ENCODE data around the gene UST.

UST gene

GRCh38 chr6:148829415-148830101 is 82.7 kb downstream of the UST start:
- Histone ChIP-seq H3K36me3 (ENCODE audit: control insufficient read depth in 1 of 2, insufficient read depth in 2 of 2, low read length in 2 of 2) (no peaks in the 10 kb centered on the region), H3K4me1 (ENCODE audit: control insufficient read depth in 1 of 2, insufficient read depth in 2 of 2, low read length in 2 of 2) (no peaks in the 10 kb centered on the region), H3K27ac (ENCODE audit: low read depth, low read length) (no peak overlapping the region), H3K9ac (ENCODE audit: low read depth in 1 of 2, low read length in 2 of 2) (no peak overlapping the region), H3K4me3 (ENCODE audit: low read depth in 1 of 2, low read length in 2 of 2) (no peak overlapping the region), H3K27me3 (ENCODE audit: control insufficient read depth in 1 of 2, insufficient read depth in 2 of 2, low read length in 2 of 2) (no peaks in the 10 kb centered on the region), H3K9me3 (ENCODE audit: control insufficient read depth in 1 of 2, low read length in 2 of 2) (no peaks in the 10 kb centered on the region)

DNA sequence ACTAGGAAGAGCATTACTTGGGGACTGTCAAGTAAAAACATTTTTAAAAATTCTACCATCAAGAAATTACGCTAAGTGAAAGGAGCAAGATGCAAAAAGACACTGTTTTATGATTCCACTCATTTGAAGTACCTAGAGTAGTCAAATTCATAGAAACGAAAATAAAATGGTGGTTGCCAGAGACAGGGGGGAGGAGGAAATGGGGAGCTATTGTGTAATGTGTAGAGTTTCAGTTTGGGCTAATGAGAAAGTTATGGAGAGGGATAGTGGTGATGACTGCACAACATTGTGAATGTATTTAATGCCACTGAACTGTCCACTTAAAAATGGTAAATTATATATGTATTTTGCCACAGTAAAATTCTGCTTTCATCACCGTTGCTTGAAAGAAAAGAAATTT is 83.8 kb downstream of the UST start:
- H3K9ac ChIP-seq (ENCODE audit: low read depth in 1 of 2, low read length in 2 of 2) = no peak overlapping the region
- no peaks in the 10 kb centered on the region for H3K9me3 ChIP-seq (ENCODE audit: control insufficient read depth in 1 of 2, low read length in 2 of 2)
- H3K4me1 ChIP-seq (ENCODE audit: control insufficient read depth in 1 of 2, insufficient read depth in 2 of 2, low read length in 2 of 2) = no peaks in the 10 kb centered on the region
- no peaks in the 10 kb centered on the region for H3K27me3 ChIP-seq (ENCODE audit: control insufficient read depth in 1 of 2, insufficient read depth in 2 of 2, low read length in 2 of 2)
- no peaks in the 10 kb centered on the region for H3K36me3 ChIP-seq (ENCODE audit: control insufficient read depth in 1 of 2, insufficient read depth in 2 of 2, low read length in 2 of 2)
- no peak overlapping the region for H3K4me3 ChIP-seq (ENCODE audit: low read depth in 1 of 2, low read length in 2 of 2)
- H3K27ac ChIP-seq (ENCODE audit: low read depth, low read length) = no peak overlapping the region

DNA sequence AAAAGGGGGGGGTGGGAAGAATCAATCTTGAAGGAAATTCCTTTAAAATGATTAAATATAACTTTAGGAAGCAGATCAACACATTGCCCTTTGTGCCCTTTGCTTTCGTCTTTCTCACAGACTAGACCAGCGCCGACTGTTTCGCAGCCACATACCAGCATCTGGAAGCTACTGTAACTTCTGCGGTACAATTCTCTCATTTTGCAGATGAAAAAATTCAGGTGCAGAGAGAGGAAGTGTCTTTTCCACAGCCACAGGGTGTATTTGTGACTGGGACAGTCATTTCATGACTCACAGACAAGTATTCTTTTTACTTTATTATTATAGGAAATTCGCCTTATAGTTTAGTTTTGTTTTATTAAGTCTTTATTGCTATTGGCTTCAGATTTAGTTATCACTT is 84.2 kb downstream of the UST start:
- Histone ChIP-seq H3K4me3 (ENCODE audit: low read depth in 1 of 2, low read length in 2 of 2) (no peak overlapping the region), H3K27me3 (ENCODE audit: control insufficient read depth in 1 of 2, insufficient read depth in 2 of 2, low read length in 2 of 2) (no peaks in the 10 kb centered on the region), H3K27ac (ENCODE audit: low read depth, low read length) (no peak overlapping the region), H3K36me3 (ENCODE audit: control insufficient read depth in 1 of 2, insufficient read depth in 2 of 2, low read length in 2 of 2) (no peaks in the 10 kb centered on the region), H3K4me1 (ENCODE audit: control insufficient read depth in 1 of 2, insufficient read depth in 2 of 2, low read length in 2 of 2) (no peaks in the 10 kb centered on the region), H3K9ac (ENCODE audit: low read depth in 1 of 2, low read length in 2 of 2) (no peak overlapping the region), H3K9me3 (ENCODE audit: control insufficient read depth in 1 of 2, low read length in 2 of 2) (no peaks in the 10 kb centered on the region)

GRCh38 chr6:148831531-148831930 is 84.7 kb downstream of the UST start:
- Histone ChIP-seq H3K4me1 (ENCODE audit: control insufficient read depth in 1 of 2, insufficient read depth in 2 of 2, low read length in 2 of 2) (no peaks in the 10 kb centered on the region), H3K4me3 (ENCODE audit: low read depth in 1 of 2, low read length in 2 of 2) (no peak overlapping the region), H3K27ac (ENCODE audit: low read depth, low read length) (no peak overlapping the region), H3K27me3 (ENCODE audit: control insufficient read depth in 1 of 2, insufficient read depth in 2 of 2, low read length in 2 of 2) (no peaks in the 10 kb centered on the region), H3K9ac (ENCODE audit: low read depth in 1 of 2, low read length in 2 of 2) (no peak overlapping the region), H3K36me3 (ENCODE audit: control insufficient read depth in 1 of 2, insufficient read depth in 2 of 2, low read length in 2 of 2) (no peaks in the 10 kb centered on the region), H3K9me3 (ENCODE audit: control insufficient read depth in 1 of 2, low read length in 2 of 2) (no peaks in the 10 kb centered on the region)

- Histone ChIP-seq H3K27ac (ENCODE audit: low read depth, low read length) (no peak overlapping the region), H3K4me3 (ENCODE audit: low read depth in 1 of 2, low read length in 2 of 2) (no peak overlapping the region), H3K9me3 (ENCODE audit: control insufficient read depth in 1 of 2, low read length in 2 of 2) (no peaks in the 10 kb centered on the region), H3K4me1 (ENCODE audit: control insufficient read depth in 1 of 2, insufficient read depth in 2 of 2, low read length in 2 of 2) (no peaks in the 10 kb centered on the region), H3K9ac (ENCODE audit: low read depth in 1 of 2, low read length in 2 of 2) (no peak overlapping the region), H3K27me3 (ENCODE audit: control insufficient read depth in 1 of 2, insufficient read depth in 2 of 2, low read length in 2 of 2) (no peaks in the 10 kb centered on the region), H3K36me3 (ENCODE audit: control insufficient read depth in 1 of 2, insufficient read depth in 2 of 2, low read length in 2 of 2) (no peaks in the 10 kb centered on the region)
Measured at GRCh38 chr6:148835920-148836441, 89.2 kb downstream of the UST start.

DNA sequence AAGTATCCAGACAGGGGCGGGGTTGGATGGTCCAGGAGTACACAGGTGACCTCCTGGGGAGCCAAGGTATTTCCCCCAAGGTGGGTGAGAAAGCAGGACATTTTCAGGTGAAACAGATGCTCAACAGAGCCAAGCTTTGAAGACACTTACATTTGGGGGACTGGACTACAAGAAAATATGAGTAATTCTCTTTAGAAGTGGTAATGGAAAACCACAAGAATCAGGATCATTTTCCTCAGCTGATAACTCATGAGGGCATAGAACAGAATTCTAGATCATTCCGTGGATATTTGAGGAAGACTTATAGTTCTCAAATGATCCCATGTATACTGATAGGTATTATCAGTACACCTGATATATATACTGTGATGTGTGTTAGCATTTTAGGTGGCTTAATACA is 89.9 kb downstream of the UST start:
- Histone ChIP-seq H3K4me1 (ENCODE audit: control insufficient read depth in 1 of 2, insufficient read depth in 2 of 2, low read length in 2 of 2) (no peaks in the 10 kb centered on the region), H3K4me3 (ENCODE audit: low read depth in 1 of 2, low read length in 2 of 2) (no peak overlapping the region), H3K9me3 (ENCODE audit: control insufficient read depth in 1 of 2, low read length in 2 of 2) (no peaks in the 10 kb centered on the region), H3K27ac (ENCODE audit: low read depth, low read length) (no peak overlapping the region), H3K9ac (ENCODE audit: low read depth in 1 of 2, low read length in 2 of 2) (no peak overlapping the region), H3K36me3 (ENCODE audit: control insufficient read depth in 1 of 2, insufficient read depth in 2 of 2, low read length in 2 of 2) (no peaks in the 10 kb centered on the region), H3K27me3 (ENCODE audit: control insufficient read depth in 1 of 2, insufficient read depth in 2 of 2, low read length in 2 of 2) (no peaks in the 10 kb centered on the region)

DNA sequence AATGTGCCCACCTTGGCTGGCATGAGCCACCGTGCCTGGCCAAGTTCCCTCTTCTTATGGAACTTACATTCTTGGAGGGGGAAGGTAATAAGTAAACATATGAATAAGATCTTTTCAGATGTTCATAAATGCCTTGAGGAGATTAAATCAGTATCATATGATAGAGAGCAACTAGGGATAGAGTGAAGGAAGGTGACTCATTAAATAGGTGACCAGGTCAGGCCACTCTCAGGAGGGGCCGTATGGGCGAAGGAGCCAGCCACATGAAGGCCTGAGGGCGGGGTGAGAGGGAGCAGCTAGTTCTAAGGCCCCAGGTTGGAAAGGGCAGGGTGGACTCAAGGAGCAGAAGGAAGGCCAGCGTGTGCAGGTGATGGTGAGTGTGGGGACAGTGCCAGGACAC is 91.1 kb downstream of the UST start:
- H3K27me3 ChIP-seq (ENCODE audit: control insufficient read depth in 1 of 2, insufficient read depth in 2 of 2, low read length in 2 of 2) = no peaks in the 10 kb centered on the region
- H3K4me3 ChIP-seq (ENCODE audit: low read depth in 1 of 2, low read length in 2 of 2) = no peak overlapping the region
- no peaks in the 10 kb centered on the region for H3K9me3 ChIP-seq (ENCODE audit: control insufficient read depth in 1 of 2, low read length in 2 of 2)
- H3K4me1 ChIP-seq (ENCODE audit: control insufficient read depth in 1 of 2, insufficient read depth in 2 of 2, low read length in 2 of 2) = no peaks in the 10 kb centered on the region
- no peaks in the 10 kb centered on the region for H3K36me3 ChIP-seq (ENCODE audit: control insufficient read depth in 1 of 2, insufficient read depth in 2 of 2, low read length in 2 of 2)
- H3K9ac ChIP-seq (ENCODE audit: low read depth in 1 of 2, low read length in 2 of 2) = no peak overlapping the region
- no peak overlapping the region for H3K27ac ChIP-seq (ENCODE audit: low read depth, low read length)

GRCh38 chr6:148839044-148839443 is 92.2 kb downstream of the UST start:
- Histone ChIP-seq H3K4me3 (ENCODE audit: low read depth in 1 of 2, low read length in 2 of 2) (no peak overlapping the region), H3K4me1 (ENCODE audit: control insufficient read depth in 1 of 2, insufficient read depth in 2 of 2, low read length in 2 of 2) (no peaks in the 10 kb centered on the region), H3K9me3 (ENCODE audit: control insufficient read depth in 1 of 2, low read length in 2 of 2) (no peaks in the 10 kb centered on the region), H3K36me3 (ENCODE audit: control insufficient read depth in 1 of 2, insufficient read depth in 2 of 2, low read length in 2 of 2) (no peaks in the 10 kb centered on the region), H3K27ac (ENCODE audit: low read depth, low read length) (no peak overlapping the region), H3K27me3 (ENCODE audit: control insufficient read depth in 1 of 2, insufficient read depth in 2 of 2, low read length in 2 of 2) (no peaks in the 10 kb centered on the region), H3K9ac (ENCODE audit: low read depth in 1 of 2, low read length in 2 of 2) (no peak overlapping the region)

DNA sequence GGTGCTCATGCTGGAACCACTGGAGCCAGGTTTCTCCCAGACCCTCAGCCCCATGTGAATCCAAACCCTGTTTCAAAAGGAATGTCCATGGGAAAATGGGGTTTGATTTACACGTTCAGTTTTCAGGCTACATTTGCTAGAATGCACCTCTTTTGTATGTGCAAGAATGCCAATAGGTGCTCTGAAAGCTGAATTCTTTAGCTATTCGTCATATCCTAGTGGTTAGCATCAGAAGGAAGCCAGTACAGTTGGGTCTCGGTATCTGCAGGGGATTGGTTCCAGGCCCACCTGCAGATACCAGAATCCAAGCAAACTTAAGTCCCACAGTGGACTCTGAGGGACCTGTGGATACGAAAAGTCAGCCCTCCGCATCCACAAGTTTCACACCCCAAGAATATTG is 93.4 kb downstream of the UST start:
- Histone ChIP-seq H3K27ac (ENCODE audit: low read depth, low read length) (no peak overlapping the region), H3K9me3 (ENCODE audit: control insufficient read depth in 1 of 2, low read length in 2 of 2) (no peaks in the 10 kb centered on the region), H3K4me3 (ENCODE audit: low read depth in 1 of 2, low read length in 2 of 2) (no peak overlapping the region), H3K27me3 (ENCODE audit: control insufficient read depth in 1 of 2, insufficient read depth in 2 of 2, low read length in 2 of 2) (no peaks in the 10 kb centered on the region), H3K9ac (ENCODE audit: low read depth in 1 of 2, low read length in 2 of 2) (no peak overlapping the region), H3K4me1 (ENCODE audit: control insufficient read depth in 1 of 2, insufficient read depth in 2 of 2, low read length in 2 of 2) (no peaks in the 10 kb centered on the region), H3K36me3 (ENCODE audit: control insufficient read depth in 1 of 2, insufficient read depth in 2 of 2, low read length in 2 of 2) (no peaks in the 10 kb centered on the region)

GRCh38 chr6:148842296-148843019 is 95.6 kb downstream of the UST start:
- no peak overlapping the region for H3K4me3 ChIP-seq (ENCODE audit: low read depth in 1 of 2, low read length in 2 of 2)
- no peak overlapping the region for H3K27ac ChIP-seq (ENCODE audit: low read depth, low read length)

More at GRCh38 chr6:148842296-148843019, 95.6 kb downstream of the UST start:
- Histone ChIP-seq H3K36me3 (ENCODE audit: control insufficient read depth in 1 of 2, insufficient read depth in 2 of 2, low read length in 2 of 2) (no peaks in the 10 kb centered on the region), H3K27me3 (ENCODE audit: control insufficient read depth in 1 of 2, insufficient read depth in 2 of 2, low read length in 2 of 2) (no peaks in the 10 kb centered on the region), H3K4me1 (ENCODE audit: control insufficient read depth in 1 of 2, insufficient read depth in 2 of 2, low read length in 2 of 2) (no peaks in the 10 kb centered on the region), H3K9me3 (ENCODE audit: control insufficient read depth in 1 of 2, low read length in 2 of 2) (no peaks in the 10 kb centered on the region), H3K9ac (ENCODE audit: low read depth in 1 of 2, low read length in 2 of 2) (no peak overlapping the region)

Data from duodenal mucosa (tissue), 2 donors.